Activated T-cell treated with anti-CD3 and anti-CD28 coated beads, Interleukin-2, amount 50 U/mL, for 24 hours (primary cell): ENCODE data around the gene ADAM17.
"Not testable (repeated sequence)": the region's sequence is repeated elsewhere in the genome, so short reads cannot be mapped to it uniquely, and the experiment has no call there.

Experiments used
- DNase-seq: peaks from one replicate; pipeline ENCODE4 v3.0.0-alpha.2; 2020
- H3K27ac Mint-ChIP-seq: 2 replicates; pipeline ENCODE4 v1.8.0; 2020; ENCODE audit warnings: mild to moderate bottlenecking, mixed read lengths
- H3K27me3 Mint-ChIP-seq: 2 replicates; pipeline ENCODE4 v1.8.0; 2020; ENCODE audit warnings: mixed read lengths
- H3K36me3 Mint-ChIP-seq: 2 replicates; pipeline ENCODE4 v1.8.0; 2020; ENCODE audit warnings: low read depth, mixed read lengths
- H3K4me1 Mint-ChIP-seq: 2 replicates; pipeline ENCODE4 v1.8.0; 2020; ENCODE audit warnings: low read depth, mixed read lengths
- H3K4me3 Mint-ChIP-seq: 2 replicates; pipeline ENCODE4 v1.8.0; 2020; ENCODE audit warnings: mild to moderate bottlenecking, moderate library complexity, mixed read lengths
- H3K9me3 Mint-ChIP-seq: 2 replicates; pipeline ENCODE4 v1.8.0; 2020; ENCODE audit warnings: mixed read lengths

ADAM17 gene

GRCh38 chr2:9555297-9556120 lies at the start of gene ADAM17:
TSS of gene ADAM17 (minus strand) at chr2:9555830. CDS start at chr2:9555605, 225 bp downstream.
- Mint-ChIP-seq H3K4me1 (peaks cover 57% of the 10 kb centered on the region), H3K36me3 (peaks cover 31% of the 10 kb centered on the region), H3K4me3 (peak within 1 kb of the TSS; percentile 96), H3K27ac (peak within 1 kb of the TSS; percentile 98), H3K9me3 (no peaks in the 10 kb centered on the region), H3K27me3 (no peaks in the 10 kb centered on the region)
- DNase-seq, result peak; percentile 91

GRCh38 chr2:9602412-9602811 lies 46.8 kb upstream of the ADAM17 start:
- H3K27ac Mint-ChIP-seq, result peak overlapping the region; percentile 11

GRCh38 chr2:9601397-9601796 lies 45.8 kb upstream of the ADAM17 start:
- no peak for DNase-seq
- Mint-ChIP-seq H3K36me3 (peaks cover 88% of the 10 kb centered on the region), H3K27me3 (no peaks in the 10 kb centered on the region), H3K27ac (no peak overlapping the region), H3K4me1 (peaks cover 76% of the 10 kb centered on the region), H3K9me3 (peaks cover 10% of the 10 kb centered on the region), H3K4me3 (no peak overlapping the region)

More at GRCh38 chr2:9602412-9602811, 46.8 kb upstream of the ADAM17 start:
- H3K36me3 Mint-ChIP-seq, result peaks cover 83% of the 10 kb centered on the region
- no peak for DNase-seq
- H3K9me3 Mint-ChIP-seq, result peaks cover 10% of the 10 kb centered on the region
- H3K4me3 Mint-ChIP-seq, result no peak overlapping the region
- peaks cover 72% of the 10 kb centered on the region for H3K4me1 Mint-ChIP-seq
- no peaks in the 10 kb centered on the region for H3K27me3 Mint-ChIP-seq

DNA sequence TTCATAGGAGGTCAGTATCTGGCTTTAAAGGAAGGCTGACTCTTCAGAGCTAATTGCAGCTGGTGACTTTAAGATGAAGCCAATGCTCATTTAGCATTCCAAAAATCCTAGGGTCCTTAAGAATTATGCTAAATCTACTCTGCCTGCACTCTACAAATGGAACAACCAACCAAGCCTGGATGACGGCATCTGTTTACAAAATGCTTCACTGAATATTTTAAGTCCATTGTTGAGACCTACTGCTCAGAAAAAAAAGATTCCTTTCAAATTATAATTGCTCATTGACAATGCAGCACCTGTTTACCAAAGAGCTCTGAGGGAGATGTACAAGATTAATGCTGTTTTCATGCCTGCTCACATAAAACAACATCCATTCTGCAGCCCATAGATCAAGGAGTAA lies 43.8 kb upstream of the ADAM17 start:
- no peak for DNase-seq
- Mint-ChIP-seq H3K27ac (peak overlapping the region; percentile 33), H3K9me3 (peaks cover 10% of the 10 kb centered on the region), H3K4me3 (no peak overlapping the region), H3K4me1 (peaks cover 77% of the 10 kb centered on the region), H3K27me3 (no peaks in the 10 kb centered on the region), H3K36me3 (peaks cover 79% of the 10 kb centered on the region)

DNA sequence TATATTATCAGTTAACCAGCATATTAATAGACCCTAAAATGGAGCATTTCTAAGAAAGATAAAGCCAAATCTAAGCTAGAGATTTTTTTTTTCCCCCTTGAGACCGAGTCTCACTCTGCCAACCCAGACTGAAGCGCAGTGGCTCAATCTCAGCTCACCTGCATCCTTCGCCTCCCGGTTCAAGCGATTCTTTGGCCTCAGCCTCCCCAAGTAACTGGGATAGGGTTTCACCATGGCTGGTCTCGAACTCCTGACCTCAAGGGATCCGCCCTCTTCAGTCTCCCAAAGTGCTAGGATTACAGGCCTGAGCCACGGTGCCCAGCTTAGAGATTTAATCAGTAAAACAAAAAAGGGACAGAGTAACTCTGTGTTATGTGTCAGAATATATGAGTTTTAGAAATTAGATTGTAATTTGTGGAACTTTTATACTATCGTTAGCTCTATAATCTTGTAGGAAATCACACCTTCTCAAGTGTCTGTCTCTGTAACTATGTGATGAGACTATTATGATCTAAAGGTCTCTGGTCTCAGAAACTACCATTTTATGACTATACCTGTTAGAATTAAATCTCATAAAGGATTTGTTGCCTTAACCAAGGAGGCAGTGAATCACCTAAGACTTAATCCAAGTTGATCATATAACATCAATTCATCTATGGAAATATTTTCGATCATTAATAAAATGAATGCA lies 41.1 kb upstream of the ADAM17 start:
- DNase-seq, result no peak
- Mint-ChIP-seq H3K4me1 (peaks cover 81% of the 10 kb centered on the region), H3K4me3 (peak overlapping the region; percentile 68), H3K9me3 (peaks cover 10% of the 10 kb centered on the region), H3K36me3 (peaks cover 73% of the 10 kb centered on the region), H3K27me3 (no peaks in the 10 kb centered on the region), H3K27ac (peak overlapping the region; percentile 97)

DNA sequence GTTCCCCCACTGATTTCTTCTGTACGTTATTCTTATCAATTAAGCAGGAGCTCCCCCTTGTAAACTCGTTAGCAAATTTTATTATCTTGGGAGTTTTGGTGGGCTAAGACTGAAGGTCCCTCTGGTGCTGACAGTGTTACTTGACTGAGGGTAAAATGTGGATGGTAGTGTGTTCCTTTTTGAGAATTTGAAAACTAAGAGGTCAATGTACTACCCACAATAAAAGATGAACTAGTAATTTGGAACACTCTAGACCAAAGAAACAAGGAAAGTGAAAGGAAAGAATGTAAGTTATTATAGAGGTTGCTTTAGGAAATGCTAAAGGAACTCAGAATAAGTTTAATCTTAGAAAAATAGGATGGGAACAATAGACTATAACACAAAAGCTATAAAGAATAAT lies 40.1 kb upstream of the ADAM17 start:
- no peaks in the 10 kb centered on the region for H3K27me3 Mint-ChIP-seq
- H3K36me3 Mint-ChIP-seq, result peaks cover 74% of the 10 kb centered on the region
- peaks cover 10% of the 10 kb centered on the region for H3K9me3 Mint-ChIP-seq
- H3K27ac Mint-ChIP-seq, result peak overlapping the region; percentile 97
- H3K4me1 Mint-ChIP-seq, result peaks cover 89% of the 10 kb centered on the region
- no peak for DNase-seq
- H3K4me3 Mint-ChIP-seq, result peak overlapping the region; percentile 68

DNA sequence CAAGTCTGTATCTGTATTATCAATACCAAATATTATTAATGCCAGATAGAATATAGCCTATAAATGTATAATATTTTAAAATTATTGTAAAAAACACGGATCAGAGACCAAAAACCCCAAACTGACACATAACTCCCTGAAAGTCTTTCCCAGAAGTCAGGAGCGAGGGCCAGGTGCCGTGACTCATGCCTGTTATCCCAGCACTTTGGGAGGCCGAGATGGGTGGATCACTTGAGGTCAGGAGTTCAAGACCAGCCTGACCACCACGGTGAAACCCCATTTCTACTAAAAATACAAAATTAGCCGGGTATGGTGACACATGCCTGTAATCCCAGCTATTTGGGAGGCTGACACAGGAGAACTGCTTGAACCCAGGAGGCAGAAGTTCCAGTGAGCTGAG lies 39.6 kb upstream of the ADAM17 start:
- H3K27ac Mint-ChIP-seq, result peak overlapping the region; percentile 97
- peaks cover 74% of the 10 kb centered on the region for H3K36me3 Mint-ChIP-seq
- not testable (repeated sequence) for H3K9me3 Mint-ChIP-seq, H3K27me3 Mint-ChIP-seq, DNase-seq
- peaks cover 89% of the 10 kb centered on the region for H3K4me1 Mint-ChIP-seq
- peak overlapping the region; percentile 68 for H3K4me3 Mint-ChIP-seq

GRCh38 chr2:9594366-9595054 lies 38.9 kb upstream of the ADAM17 start:
- no peak for DNase-seq

DNA sequence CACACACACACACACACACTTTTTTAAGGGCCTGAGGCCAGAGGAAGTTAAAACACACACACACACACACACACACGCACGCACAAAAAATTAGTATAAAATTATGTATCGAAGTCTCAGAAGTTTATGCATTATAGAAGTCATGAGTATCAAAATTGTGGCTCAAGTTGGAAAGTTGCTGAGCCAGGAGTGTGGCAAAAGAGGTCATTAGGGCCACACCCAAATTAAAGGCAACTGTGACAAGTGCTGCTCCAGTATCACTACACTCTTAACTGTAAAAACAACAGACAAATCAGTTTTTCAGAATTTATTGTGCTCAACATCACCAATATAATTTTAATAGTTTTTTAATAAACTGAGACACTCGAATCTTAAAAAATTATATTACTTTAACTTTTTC lies 38.3 kb upstream of the ADAM17 start:
- H3K36me3 Mint-ChIP-seq, result peaks cover 74% of the 10 kb centered on the region
- H3K27ac Mint-ChIP-seq, result peak overlapping the region; percentile 97
- H3K27me3 Mint-ChIP-seq, result no peaks in the 10 kb centered on the region
- peak overlapping the region; percentile 68 for H3K4me3 Mint-ChIP-seq
- H3K4me1 Mint-ChIP-seq, result peaks cover 83% of the 10 kb centered on the region
- no peak for DNase-seq
- H3K9me3 Mint-ChIP-seq, result no peaks in the 10 kb centered on the region

More at GRCh38 chr2:9594366-9595054, 38.9 kb upstream of the ADAM17 start:
- Mint-ChIP-seq H3K4me1 (peaks cover 89% of the 10 kb centered on the region), H3K9me3 (peaks cover 2% of the 10 kb centered on the region), H3K36me3 (peaks cover 74% of the 10 kb centered on the region), H3K4me3 (peak overlapping the region; percentile 68), H3K27ac (peak overlapping the region; percentile 97), H3K27me3 (no peaks in the 10 kb centered on the region)

DNA sequence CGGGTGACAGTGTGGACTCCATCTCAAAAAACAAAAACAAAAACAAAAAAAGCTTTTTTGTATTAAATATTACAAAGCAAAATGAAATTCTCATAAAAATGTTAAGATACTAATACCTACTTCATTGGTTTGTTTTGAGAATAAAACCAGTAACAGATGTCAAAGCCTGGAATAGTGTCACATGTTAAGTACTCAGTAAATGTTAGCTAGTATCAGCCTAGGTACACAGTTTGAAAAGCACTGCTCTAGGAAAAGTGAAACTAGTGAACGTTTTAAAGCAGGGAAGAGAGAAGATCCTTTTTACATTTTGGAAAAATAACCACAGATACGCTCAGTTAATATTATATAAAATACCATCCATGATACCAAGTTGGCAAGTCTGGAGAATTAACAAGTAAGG lies 37.1 kb upstream of the ADAM17 start:
- no peaks in the 10 kb centered on the region for H3K27me3 Mint-ChIP-seq
- DNase-seq, result no peak
- H3K36me3 Mint-ChIP-seq, result peaks cover 74% of the 10 kb centered on the region
- H3K4me3 Mint-ChIP-seq, result no peak overlapping the region
- H3K9me3 Mint-ChIP-seq, result no peaks in the 10 kb centered on the region
- peaks cover 78% of the 10 kb centered on the region for H3K4me1 Mint-ChIP-seq
- peak overlapping the region; percentile 97 for H3K27ac Mint-ChIP-seq

- Mint-ChIP-seq H3K4me3 (peak overlapping the region; percentile 51), H3K4me1 (peaks cover 68% of the 10 kb centered on the region), H3K9me3 (no peaks in the 10 kb centered on the region), H3K27ac (peak overlapping the region; percentile 95), H3K36me3 (peaks cover 75% of the 10 kb centered on the region), H3K27me3 (no peaks in the 10 kb centered on the region)
- DNase-seq, result no peak
These were observed 35.0 kb upstream of the ADAM17 start for GRCh38 chr2:9590641-9591040.

DNA sequence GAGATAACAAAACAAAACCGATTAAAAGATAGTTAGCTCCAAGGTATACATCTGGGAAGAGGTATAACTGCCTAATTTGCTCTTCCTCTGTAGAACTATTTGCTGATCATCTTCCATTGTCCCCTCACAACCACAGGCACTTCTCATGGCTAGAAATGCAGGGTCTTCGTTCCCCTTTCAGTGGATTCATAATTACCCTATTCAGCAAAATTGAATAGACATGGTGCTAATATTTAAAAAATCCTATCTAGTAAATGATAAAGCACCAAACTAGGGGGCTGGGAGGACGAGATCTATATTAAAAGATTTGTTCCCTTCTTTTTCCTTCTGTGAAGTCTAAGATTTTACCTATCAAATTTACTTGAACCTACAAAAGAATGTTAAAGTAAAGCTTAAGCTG lies 30.8 kb upstream of the ADAM17 start:
- Mint-ChIP-seq H3K4me3 (no peak overlapping the region), H3K4me1 (peaks cover 36% of the 10 kb centered on the region), H3K27me3 (no peaks in the 10 kb centered on the region), H3K9me3 (no peaks in the 10 kb centered on the region), H3K36me3 (peaks cover 84% of the 10 kb centered on the region), H3K27ac (peak overlapping the region; percentile 68)
- DNase-seq, result no peak

DNA sequence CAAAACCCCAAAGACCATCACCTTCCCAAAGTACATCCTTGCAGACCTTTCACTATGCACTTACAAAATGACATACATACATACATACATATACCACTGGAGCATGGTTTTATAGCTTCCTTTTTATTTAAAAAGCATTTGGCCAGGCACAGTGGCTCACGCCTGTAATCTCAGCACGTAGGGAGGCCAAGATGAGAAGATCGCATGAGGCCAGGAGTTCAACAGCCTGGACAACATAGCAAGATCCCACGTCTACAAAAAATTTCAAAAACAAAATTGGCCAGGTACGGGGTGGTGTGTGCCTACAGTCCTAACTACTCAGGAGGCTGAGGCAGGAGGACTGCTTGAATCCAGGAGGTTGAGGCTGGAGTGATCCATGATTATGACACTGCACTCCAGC lies 29.9 kb upstream of the ADAM17 start:
- Mint-ChIP-seq H3K4me3 (no peak overlapping the region), H3K4me1 (peaks cover 26% of the 10 kb centered on the region), H3K9me3 (no peaks in the 10 kb centered on the region), H3K27ac (peak overlapping the region; percentile 68), H3K36me3 (peaks cover 81% of the 10 kb centered on the region), H3K27me3 (no peaks in the 10 kb centered on the region)
- DNase-seq, result no peak

- Mint-ChIP-seq H3K36me3 (peaks cover 79% of the 10 kb centered on the region), H3K4me1 (peaks cover 21% of the 10 kb centered on the region)
- H3K4me3 Mint-ChIP-seq, DNase-seq, H3K27me3 Mint-ChIP-seq, H3K9me3 Mint-ChIP-seq, H3K27ac Mint-ChIP-seq: not testable (repeated sequence)
These were observed 29.3 kb upstream of the ADAM17 start for GRCh38 chr2:9584902-9585301.
